CD4-positive, alpha-beta T cell treated with Interferon gamma for 1 hour (primary cell): ENCODE results near the gene RPP30.

ENCODE experiments used
- DNase-seq: peaks from one replicate; pipeline ENCODE4 v3.0.0-alpha.2; 2020

Gene RPP30

DNA sequence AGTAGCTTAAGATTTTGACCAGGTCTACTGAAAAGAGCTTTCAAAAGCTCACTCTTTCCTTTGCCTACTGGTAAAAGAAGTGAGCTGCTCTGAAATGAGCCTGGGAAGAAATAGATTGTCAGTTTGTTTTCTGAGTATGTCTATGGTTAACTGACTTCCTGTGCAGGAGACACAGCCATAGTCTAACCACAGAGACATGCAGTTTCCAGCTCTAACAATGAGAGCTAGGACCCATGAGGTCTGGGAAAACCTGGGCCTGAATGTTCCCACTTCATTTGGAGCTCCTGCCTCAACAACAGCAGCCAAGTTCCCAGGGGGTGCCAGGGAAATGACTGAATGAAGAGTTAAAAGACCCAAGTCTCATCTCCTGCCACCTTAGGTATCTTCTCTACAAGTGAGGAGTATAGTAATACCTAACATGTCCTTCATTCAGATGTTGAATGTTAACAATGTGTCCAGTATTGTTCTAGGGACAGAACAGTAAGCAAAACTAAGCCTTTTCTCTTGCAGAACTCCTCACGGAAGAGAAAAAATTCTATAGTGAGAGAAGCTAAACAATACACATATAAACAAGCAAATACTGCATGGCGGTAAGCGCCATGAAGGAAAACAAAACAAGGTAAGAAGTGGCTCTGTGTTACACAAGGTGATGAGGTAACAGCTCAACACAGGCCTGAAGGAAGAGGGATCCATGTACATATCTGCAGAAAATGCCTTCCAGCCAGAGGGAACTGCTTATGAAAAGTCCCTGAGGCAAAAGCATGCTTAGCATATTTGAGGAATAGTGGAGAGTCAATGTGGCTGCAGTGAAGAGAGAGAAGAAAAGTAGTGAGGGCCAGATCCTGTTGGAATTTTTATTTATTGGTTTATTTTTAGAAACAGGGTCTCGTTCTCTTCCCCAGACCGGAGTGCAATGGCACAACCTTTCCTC lies 75.5 kb downstream of the RPP30 start:
- DNase-seq = no peak
